ENCODE measurements around the gene CD40LG.

Gene CD40LG

GRCh38 chrX:136647677-136648360, at the start of gene CD40LG:
TSS of gene CD40LG (plus strand) at chrX:136648158. CDS start at chrX:136648249, 91 bp downstream.
- DNase-seq: no peak

GRCh38 chrX:136598631-136599030, 49.3 kb upstream of the CD40LG start:
- no peak for DNase-seq

- no peak for DNase-seq
These were observed 47.9 kb upstream of the CD40LG start for GRCh38 chrX:136600059-136600458.

GRCh38 chrX:136607236-136607635, 40.7 kb upstream of the CD40LG start:
- DNase-seq: no peak

GRCh38 chrX:136608295-136608933, 39.5 kb upstream of the CD40LG start:
- DNase-seq: no peak

GRCh38 chrX:136616987-136617685, 30.8 kb upstream of the CD40LG start:
- no peak for DNase-seq

GRCh38 chrX:136619899-136620505, 28.0 kb upstream of the CD40LG start:
- DNase-seq: no peak

- no peak for DNase-seq
These were observed 27.2 kb upstream of the CD40LG start for GRCh38 chrX:136620780-136621179.

GRCh38 chrX:136622568-136622967, 25.4 kb upstream of the CD40LG start:
- no peak for DNase-seq

GRCh38 chrX:136623396-136623795, 24.6 kb upstream of the CD40LG start:
- DNase-seq: no peak

GRCh38 chrX:136625246-136625645, 22.7 kb upstream of the CD40LG start:
- DNase-seq: no peak

- DNase-seq: no peak
These were observed 21.7 kb upstream of the CD40LG start for GRCh38 chrX:136626237-136626636.

- DNase-seq: no peak
These were observed 21.1 kb upstream of the CD40LG start for GRCh38 chrX:136626891-136627290.

- no peak for DNase-seq
These were observed 20.5 kb upstream of the CD40LG start for GRCh38 chrX:136627409-136627808.

- no peak for DNase-seq
These were observed 18.7 kb upstream of the CD40LG start for GRCh38 chrX:136629084-136629750.

GRCh38 chrX:136630881-136631280, 17.1 kb upstream of the CD40LG start:
- no peak for DNase-seq

- no peak for DNase-seq
These were observed 12.7 kb upstream of the CD40LG start for GRCh38 chrX:136635235-136635634.

GRCh38 chrX:136636121-136636520, 11.8 kb upstream of the CD40LG start:
- DNase-seq: no peak

- no peak for DNase-seq
These were observed 8.3 kb upstream of the CD40LG start for GRCh38 chrX:136639506-136640176.

GRCh38 chrX:136643243-136643642, 4.7 kb upstream of the CD40LG start:
- DNase-seq: no peak

GRCh38 chrX:136646602-136647239, 1.2 kb upstream of the CD40LG start:
- DNase-seq: no peak

GRCh38 chrX:136650811-136651210, 2.9 kb downstream of the CD40LG start:
- DNase-seq: no peak
